Measurements from ENCODE around the gene UGT8.

DNA sequence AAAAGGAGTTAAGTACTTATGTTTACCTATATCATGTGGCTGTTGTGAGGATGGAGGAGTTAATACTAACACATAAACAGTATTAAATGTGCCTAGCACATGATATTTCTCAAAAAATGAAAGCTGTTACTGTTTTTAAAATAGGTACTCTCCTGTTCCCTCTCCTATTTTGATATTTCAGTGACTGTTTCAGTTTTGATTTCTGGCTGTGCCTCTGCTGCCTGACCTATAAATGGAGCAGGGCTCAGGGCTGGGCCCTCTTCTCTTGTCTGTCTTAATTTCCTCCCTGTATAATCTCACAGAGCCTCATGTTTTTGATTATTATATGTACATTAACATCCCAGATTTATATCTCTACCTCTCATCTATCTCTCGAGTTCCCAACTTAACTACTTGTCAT is 93.3 kb downstream of the UGT8 start:
- TF ChIP-seq, protein P1, sequence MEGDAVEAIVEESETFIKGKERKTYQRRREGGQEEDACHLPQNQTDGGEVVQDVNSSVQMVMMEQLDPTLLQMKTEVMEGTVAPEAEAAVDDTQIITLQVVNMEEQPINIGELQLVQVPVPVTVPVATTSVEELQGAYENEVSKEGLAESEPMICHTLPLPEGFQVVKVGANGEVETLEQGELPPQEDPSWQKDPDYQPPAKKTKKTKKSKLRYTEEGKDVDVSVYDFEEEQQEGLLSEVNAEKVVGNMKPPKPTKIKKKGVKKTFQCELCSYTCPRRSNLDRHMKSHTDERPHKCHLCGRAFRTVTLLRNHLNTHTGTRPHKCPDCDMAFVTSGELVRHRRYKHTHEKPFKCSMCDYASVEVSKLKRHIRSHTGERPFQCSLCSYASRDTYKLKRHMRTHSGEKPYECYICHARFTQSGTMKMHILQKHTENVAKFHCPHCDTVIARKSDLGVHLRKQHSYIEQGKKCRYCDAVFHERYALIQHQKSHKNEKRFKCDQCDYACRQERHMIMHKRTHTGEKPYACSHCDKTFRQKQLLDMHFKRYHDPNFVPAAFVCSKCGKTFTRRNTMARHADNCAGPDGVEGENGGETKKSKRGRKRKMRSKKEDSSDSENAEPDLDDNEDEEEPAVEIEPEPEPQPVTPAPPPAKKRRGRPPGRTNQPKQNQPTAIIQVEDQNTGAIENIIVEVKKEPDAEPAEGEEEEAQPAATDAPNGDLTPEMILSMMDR (IDR thresholded peaks at IDR 0.05), result no peak
- TF ChIP-seq EZH2 (IDR thresholded peaks at IDR 0.05; ENCODE audit: borderline replicate concordance, insufficient read depth, low read depth, low read length, poor library complexity, severe bottlenecking), result no peak

Measured in B cell (primary cell).